GM13977 (cell line): ENCODE data around the gene CYP26B1.

Experiments
- DNase-seq: peaks from one replicate; pipeline ENCODE4 v3.0.0; 2012; ENCODE audit warnings: low spot score
- CTCF ChIP-seq: IDR thresholded peaks from 2 replicates; pipeline ENCODE4 v1.5.1; 2012; ENCODE audit warnings: mild to moderate bottlenecking, control low read depth; ENCODE audit not compliant: insufficient read depth; ENCODE audit errors: extremely low read depth, missing control alignments
- in situ Hi-C: fragments of 300-500 bp; cut with MboI; formaldehyde crosslinking; loops from one replicate; pipeline ENCODE4 v1.12.0; 2022; ENCODE audit warnings: low sequenced_read_pairs, low pct_unique_long_range_greater_than_20kb, mixed read lengths, inconsistent platforms; ENCODE audit not compliant: unreplicated experiment

The CYP26B1 gene

DNA sequence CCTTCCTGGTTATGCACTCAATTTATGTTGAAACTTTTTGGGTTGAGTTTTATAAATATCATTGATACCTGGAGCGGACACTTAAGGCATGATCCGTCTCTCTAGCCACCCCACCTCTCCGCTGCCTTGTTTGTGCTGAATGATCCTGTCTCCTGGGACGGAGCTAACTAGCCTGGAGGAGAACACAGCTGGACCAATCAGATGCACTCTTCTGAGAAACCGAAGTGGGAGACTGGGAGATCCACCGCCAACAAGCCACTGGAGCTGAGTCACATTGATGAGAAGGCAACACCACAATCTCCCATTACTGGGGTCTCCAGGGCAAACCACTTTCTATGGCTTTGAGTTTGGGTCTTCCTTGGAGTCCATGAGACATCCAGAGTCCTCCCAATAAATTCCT is 29.3 kb downstream of the CYP26B1 start:
- no peak for TF ChIP-seq CTCF
- DNase-seq: no peak
- in situ Hi-C loops: no loop called here

GRCh38 chr2:72117718-72118117 is 29.9 kb downstream of the CYP26B1 start:
- in situ Hi-C loops: no loop called here
- TF ChIP-seq CTCF: no peak
- DNase-seq: no peak

DNA sequence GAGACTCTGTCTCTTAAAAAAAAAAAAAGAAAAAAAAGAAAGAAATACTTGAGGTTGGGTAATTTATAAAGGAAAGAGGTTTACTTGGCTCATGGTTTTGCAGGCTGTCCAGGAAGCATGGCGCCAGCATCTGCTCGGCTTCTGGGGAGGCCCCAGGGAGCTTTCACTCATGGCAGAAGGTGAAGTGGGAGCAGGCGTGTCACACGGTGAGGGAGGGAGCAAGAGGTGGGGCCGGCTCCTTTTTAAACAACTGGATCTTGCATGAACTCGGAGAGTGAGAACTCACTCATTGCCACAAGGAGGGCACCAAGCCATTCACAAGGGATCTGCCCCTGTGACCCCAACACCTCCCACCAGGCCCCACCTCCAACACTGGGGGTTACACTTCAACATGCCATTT is 30.6 kb downstream of the CYP26B1 start:
- in situ Hi-C loops: no loop called here
- DNase-seq: no peak
- TF ChIP-seq CTCF: no peak

DNA sequence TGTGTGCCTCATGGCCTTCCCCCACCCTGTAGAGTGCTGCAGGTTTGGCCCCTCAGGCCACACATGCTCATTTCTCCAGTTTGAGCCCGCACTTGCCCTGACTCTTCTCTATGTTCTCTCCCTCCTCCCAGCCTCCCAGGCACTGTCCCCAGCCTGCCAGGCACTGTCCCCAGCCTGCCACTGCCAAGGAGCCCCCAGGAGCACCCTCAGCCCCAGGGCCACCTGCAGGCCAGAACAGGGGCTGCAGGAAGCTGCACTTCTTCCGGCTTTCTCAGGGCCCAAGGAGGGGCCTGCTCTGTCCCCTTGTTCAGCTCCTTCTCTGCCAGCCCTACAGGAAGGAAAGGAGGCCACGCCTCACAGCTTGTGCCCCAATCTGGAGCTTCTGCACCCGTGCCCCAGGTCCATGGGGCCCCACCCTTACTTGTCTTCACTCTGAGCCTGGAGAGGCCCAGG is 31.6 kb downstream of the CYP26B1 start:
- peak; percentile 22 for TF ChIP-seq CTCF

DNA sequence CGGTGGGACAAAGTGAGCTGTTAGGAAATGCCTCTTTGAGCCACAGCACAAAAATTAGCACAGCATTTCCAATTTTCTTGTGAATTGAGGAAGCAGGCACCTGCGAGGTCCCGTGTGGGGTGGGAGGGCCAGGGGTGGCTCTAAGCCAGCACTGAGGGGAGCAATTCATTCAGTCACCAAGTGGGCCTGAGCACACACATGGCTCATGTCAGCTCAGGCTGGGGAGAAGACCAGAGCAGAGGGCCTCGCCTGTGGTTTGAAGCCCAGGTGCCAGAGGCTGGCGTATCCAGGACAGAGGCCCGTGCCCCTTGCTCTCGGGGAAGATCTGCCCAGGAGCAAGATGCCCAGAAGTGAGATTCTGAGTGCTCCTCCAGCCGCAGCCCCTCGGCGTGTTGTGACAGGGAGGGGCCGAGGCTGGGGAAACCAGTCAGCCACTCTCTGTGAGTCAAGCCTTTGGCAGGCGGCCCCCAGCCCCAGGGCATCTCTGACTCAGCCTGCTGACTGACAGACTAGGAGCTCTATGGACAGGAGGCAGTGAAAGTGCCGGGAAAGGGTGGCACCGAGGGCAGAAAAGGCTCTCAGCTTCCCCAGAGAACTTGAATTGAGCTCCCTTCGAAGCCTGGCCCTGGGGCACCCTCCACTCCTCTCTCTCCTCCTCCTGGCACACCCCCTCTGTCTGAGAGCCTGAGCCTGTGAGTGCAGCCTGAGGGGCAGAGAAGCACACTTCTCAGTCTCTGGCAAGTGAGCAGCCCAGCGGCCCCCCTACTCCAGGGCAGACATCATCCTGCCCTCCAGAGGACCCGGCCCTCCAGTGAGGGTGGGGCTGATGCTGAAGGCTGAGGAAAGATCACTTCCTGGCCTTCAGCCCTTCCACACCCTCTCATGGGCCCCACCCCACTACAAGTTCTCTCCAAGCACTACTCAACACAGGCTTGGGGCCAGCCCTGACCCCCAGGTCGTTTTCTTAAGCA is 32.3 kb downstream of the CYP26B1 start:
- in situ Hi-C loops: no loop called here
- no peak for DNase-seq
- no peak for TF ChIP-seq CTCF

More for the DNA sequence above, 31.6 kb downstream of the CYP26B1 start:
- in situ Hi-C loops: no loop called here
- no peak for DNase-seq

GRCh38 chr2:72114693-72115051 is 33.0 kb downstream of the CYP26B1 start:
- in situ Hi-C loops: no loop called here
- DNase-seq: no peak
- no peak for TF ChIP-seq CTCF
